Measurements from ENCODE around the gene PM20D1. TPM values are rescaled to one million over a fixed set of nuclear protein-coding genes. Genes with fewer than 3 reads are reported as not detected.
"Not testable (repeated sequence)": the region's sequence is repeated elsewhere in the genome, so short reads cannot be mapped to it uniquely, and the experiment has no call there.

Gene PM20D1
- total RNA-seq, 4 donors from 2014 or later, result not detected

DNA sequence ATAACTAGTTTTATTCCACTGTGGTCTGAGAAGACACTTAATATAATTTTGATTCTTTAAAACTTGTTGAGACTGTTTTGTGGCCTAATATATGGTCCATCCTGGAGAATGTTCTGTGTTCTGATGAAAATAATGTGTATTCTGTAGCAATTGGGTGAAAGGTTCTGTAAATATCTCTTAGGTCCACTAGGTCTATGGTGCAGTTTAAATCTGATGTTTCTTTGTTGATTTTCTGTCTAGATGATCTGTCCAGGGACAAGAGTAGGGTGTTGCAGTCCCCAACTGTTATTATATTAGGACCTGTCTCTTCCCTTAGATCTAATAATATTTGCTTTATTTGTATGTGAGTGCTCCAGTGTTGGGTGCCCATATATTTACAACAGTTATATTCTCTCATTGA lies 33.9 kb upstream of the PM20D1 start:
- no peaks in the 10 kb centered on the region for H3K36me3 ChIP-seq
- no peaks in the 10 kb centered on the region for H3K9me3 ChIP-seq
- H3K4me3 ChIP-seq, result no peak overlapping the region
- no peaks in the 10 kb centered on the region for H3K4me1 ChIP-seq
- no peak for ATAC-seq
- intact Hi-C loops (cut with DNase I; ENCODE audit: low total_unique reads), result no loop called here
- DNase-seq, result no peak
- no peak for TF ChIP-seq POLR2A (IDR thresholded peaks at IDR 0.05)
- TF ChIP-seq, protein P1, sequence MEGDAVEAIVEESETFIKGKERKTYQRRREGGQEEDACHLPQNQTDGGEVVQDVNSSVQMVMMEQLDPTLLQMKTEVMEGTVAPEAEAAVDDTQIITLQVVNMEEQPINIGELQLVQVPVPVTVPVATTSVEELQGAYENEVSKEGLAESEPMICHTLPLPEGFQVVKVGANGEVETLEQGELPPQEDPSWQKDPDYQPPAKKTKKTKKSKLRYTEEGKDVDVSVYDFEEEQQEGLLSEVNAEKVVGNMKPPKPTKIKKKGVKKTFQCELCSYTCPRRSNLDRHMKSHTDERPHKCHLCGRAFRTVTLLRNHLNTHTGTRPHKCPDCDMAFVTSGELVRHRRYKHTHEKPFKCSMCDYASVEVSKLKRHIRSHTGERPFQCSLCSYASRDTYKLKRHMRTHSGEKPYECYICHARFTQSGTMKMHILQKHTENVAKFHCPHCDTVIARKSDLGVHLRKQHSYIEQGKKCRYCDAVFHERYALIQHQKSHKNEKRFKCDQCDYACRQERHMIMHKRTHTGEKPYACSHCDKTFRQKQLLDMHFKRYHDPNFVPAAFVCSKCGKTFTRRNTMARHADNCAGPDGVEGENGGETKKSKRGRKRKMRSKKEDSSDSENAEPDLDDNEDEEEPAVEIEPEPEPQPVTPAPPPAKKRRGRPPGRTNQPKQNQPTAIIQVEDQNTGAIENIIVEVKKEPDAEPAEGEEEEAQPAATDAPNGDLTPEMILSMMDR (IDR thresholded peaks at IDR 0.05 in 4 of 5, conservative IDR thresholded peaks at IDR 0.05 in 1 of 5), result no peak
- no peaks in the 10 kb centered on the region for H3K27me3 ChIP-seq
- in situ Hi-C loops (cut with MboI; ENCODE audit: low sequenced_read_pairs in 4 of 4), result no loop called here
- H3K27ac ChIP-seq, result no peak overlapping the region

DNA sequence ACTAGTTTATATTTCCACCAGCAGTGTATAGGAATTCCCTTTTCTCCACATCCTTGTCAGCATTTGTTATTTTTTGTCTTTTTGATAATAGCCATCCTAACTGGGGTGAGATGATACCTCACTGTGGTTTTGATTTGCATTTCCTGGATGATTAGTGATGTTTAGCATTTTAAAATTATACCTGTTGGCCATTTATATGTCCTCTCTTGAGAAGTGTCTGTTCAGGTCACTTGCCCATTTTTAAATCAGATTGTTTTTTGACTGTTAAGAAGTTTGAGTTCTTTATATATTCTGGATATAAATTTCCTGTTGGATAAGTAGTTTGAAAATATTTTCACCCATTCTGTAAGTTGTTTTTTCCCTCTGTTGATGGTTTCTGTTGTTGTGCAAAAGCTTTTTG lies 31.0 kb upstream of the PM20D1 start:
- H3K4me3 ChIP-seq, result no peak overlapping the region
- DNase-seq (no peak), ATAC-seq (no peak)
- H3K27me3 ChIP-seq, result no peaks in the 10 kb centered on the region
- H3K9me3 ChIP-seq, result no peaks in the 10 kb centered on the region
- in situ Hi-C loops (cut with MboI; ENCODE audit: low sequenced_read_pairs in 4 of 4), result no loop called here
- intact Hi-C loops (cut with DNase I; ENCODE audit: low total_unique reads), result no loop called here
- H3K4me1 ChIP-seq, result no peaks in the 10 kb centered on the region
- TF ChIP-seq POLR2A (IDR thresholded peaks at IDR 0.05), result no peak
- TF ChIP-seq, protein P1 (IDR thresholded peaks at IDR 0.05 in 4 of 5, conservative IDR thresholded peaks at IDR 0.05 in 1 of 5), result no peak
- H3K36me3 ChIP-seq, result no peaks in the 10 kb centered on the region
- H3K27ac ChIP-seq, result no peak overlapping the region

DNA sequence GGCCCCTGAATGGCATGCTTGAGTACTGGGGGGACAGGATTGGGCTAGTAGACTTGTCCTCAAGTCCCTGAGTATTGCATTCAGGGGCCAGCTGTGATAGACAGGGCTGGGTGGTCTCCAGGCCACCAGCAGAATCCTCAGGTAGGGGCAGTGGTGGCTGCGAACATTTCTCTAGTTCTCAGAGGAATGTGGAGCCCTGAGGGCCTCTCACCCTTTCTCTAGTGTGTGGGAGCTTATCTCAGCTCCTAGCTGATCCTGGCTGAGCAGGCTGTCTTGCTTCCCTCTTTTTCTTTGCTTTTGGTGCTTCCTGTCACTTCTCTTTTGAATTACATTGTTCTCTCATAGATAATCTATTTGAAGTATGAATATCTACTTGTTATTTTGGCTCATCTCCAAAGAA lies 30.0 kb upstream of the PM20D1 start:
- in situ Hi-C loops (cut with MboI; ENCODE audit: low sequenced_read_pairs in 4 of 4) (no loop called here), intact Hi-C loops (cut with DNase I; ENCODE audit: low total_unique reads) (no loop called here)
- DNase-seq (no peak), ATAC-seq (no peak)
- Histone ChIP-seq H3K4me3 (no peak overlapping the region), H3K4me1 (no peaks in the 10 kb centered on the region), H3K27me3 (no peaks in the 10 kb centered on the region), H3K36me3 (no peaks in the 10 kb centered on the region), H3K27ac (no peak overlapping the region), H3K9me3 (no peaks in the 10 kb centered on the region)
- TF ChIP-seq, protein P1 (IDR thresholded peaks at IDR 0.05 in 4 of 5, conservative IDR thresholded peaks at IDR 0.05 in 1 of 5), result no peak
- no peak for TF ChIP-seq POLR2A (IDR thresholded peaks at IDR 0.05)

DNA sequence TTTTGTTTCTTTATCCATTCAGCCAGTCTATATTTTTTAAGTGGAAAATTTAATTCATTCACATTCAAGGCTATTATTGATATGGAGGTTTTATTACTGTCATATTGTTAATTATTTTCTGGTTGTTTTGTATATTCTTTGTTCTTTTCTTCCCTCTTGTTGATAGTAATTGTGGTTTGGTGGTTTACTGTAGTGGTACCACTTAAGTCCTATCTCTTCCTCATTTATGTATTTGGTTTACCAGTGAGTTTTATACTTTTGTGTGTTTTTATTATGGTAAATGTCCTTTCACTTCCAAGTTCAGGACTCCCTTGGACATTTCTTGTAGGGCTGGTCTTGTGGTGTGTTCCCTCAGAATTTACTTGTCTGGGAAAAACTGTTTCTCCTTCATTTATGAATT lies 28.1 kb upstream of the PM20D1 start:
- Histone ChIP-seq H3K36me3 (no peaks in the 10 kb centered on the region), H3K27ac (no peak overlapping the region), H3K4me1 (no peaks in the 10 kb centered on the region), H3K27me3 (no peaks in the 10 kb centered on the region), H3K9me3 (no peaks in the 10 kb centered on the region), H3K4me3 (no peak overlapping the region)
- intact Hi-C loops (cut with DNase I; ENCODE audit: low total_unique reads) (no loop called here), in situ Hi-C loops (cut with MboI; ENCODE audit: low sequenced_read_pairs in 4 of 4) (no loop called here)
- no peak for TF ChIP-seq POLR2A (IDR thresholded peaks at IDR 0.05)
- TF ChIP-seq, protein P1 (IDR thresholded peaks at IDR 0.05 in 4 of 5, conservative IDR thresholded peaks at IDR 0.05 in 1 of 5), result no peak
- DNase-seq (no peak), ATAC-seq (no peak)

DNA sequence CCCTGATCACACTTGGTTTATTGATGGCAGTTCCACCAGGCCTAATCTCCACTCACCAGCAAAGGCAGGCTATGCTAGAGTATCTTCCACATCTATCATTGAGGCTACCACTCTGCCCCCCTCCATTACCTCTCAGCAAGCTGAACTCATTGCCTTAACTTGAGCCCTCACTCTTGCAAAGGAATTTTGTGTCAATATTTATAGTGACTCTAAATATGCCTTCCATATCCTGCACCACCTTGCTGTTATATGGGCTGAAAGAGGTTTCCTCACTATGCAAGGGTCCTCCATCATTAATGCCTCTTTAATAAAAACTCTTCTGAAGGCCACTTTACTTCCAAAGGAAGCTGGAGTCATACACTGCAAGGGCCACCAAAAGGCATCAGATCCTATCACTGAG lies 23.2 kb upstream of the PM20D1 start:
- H3K9me3 ChIP-seq; H3K27me3 ChIP-seq; H3K4me1 ChIP-seq; H3K27ac ChIP-seq; ATAC-seq; H3K4me3 ChIP-seq; DNase-seq; H3K36me3 ChIP-seq; intact Hi-C loops (cut with DNase I; ENCODE audit: low total_unique reads); in situ Hi-C loops (cut with MboI; ENCODE audit: low sequenced_read_pairs in 4 of 4): not testable (repeated sequence)

Data from gastrocnemius medialis (tissue), 4 donors.